GM12878 (cell line): ENCODE results near the gene WFDC12. TPM values are rescaled to one million over a fixed set of nuclear protein-coding genes. Genes with fewer than 3 reads are reported as not detected.

Experiments
- ATAC-seq: fragments of 200-7000 bp; cut with Tn5 transposase; 3 replicates; pipeline ENCODE4 v1.9.1; 2020; ENCODE audit warnings: mild to moderate bottlenecking, moderate library complexity
- BruUV-seq: library from RNA; stranded (reverse); fragments of 400-500 nt; replicated peaks from 2 replicates; lab custom pipeline; 2021; lab: Mats Ljungman, UMichigan
- CTCF ChIA-PET: fragments of 300-600 bp; sonication (Branson Sonifier 250); formaldehyde crosslinking; extraction: SDS; loops from one replicate; lab custom pipeline; 2021; ENCODE audit warnings: inconsistent platforms; lab: Yijun Ruan, JAX
- POLR2A ChIA-PET: fragments of 350-600 bp; formaldehyde crosslinking; extraction: SDS; loops from one replicate; lab custom pipeline; 2021; ENCODE audit warnings: inconsistent platforms; lab: Charles Lee
- RAD21 ChIA-PET: fragments of 300-600 bp; sonication (Branson Sonifier 250); formaldehyde crosslinking; loops from one replicate; lab custom pipeline; 2023; ENCODE audit warnings: antibody characterized with exemption; ENCODE audit not compliant: unreplicated experiment; lab: Charles Lee
- SMC1A ChIA-PET: fragments of 300-600 bp; sonication (Branson Sonifier 250); formaldehyde crosslinking; loops from one replicate; lab custom pipeline; 2023; ENCODE audit not compliant: unreplicated experiment, uncharacterized antibody; lab: Charles Lee
- DNase-seq: peaks from one replicate; pipeline ENCODE4 v3.0.0-alpha.2; 2011; ENCODE audit warnings: low read depth, low spot score
- FAIRE-seq: peaks from 3 replicates; lab custom pipeline; 2011; peaks lifted over from hg19 to GRCh38; lab: Jason Lieb, UNC
- H2AFZ ChIP-seq: 2 replicates; pipeline ENCODE4 v1.6.0; 2011; ENCODE audit warnings: low read depth, low read length, control low read depth; ENCODE audit not compliant: control insufficient read depth
- H3K27ac ChIP-seq: 2 replicates; pipeline ENCODE4 v1.5.1; 2011; ENCODE audit warnings: control low read depth; ENCODE audit not compliant: control insufficient read depth, insufficient read depth
- H3K27me3 ChIP-seq, 2 experiments: replicated peaks in 1 of 2; 2 replicates each; pipeline versions ENCODE4 v1.6.0 to v1.6.1; 2011; ENCODE audit warnings: low read length in 1 of 2; ENCODE audit not compliant: control insufficient read depth in 2 of 2, insufficient read depth in 2 of 2
- H3K36me3 ChIP-seq, 2 experiments: 2 replicates each; pipeline ENCODE4 v1.5.1; 2011; ENCODE audit warnings: low read length in 1 of 2; ENCODE audit not compliant: control insufficient read depth in 2 of 2, insufficient read depth in 2 of 2
- H3K4me1 ChIP-seq: 2 replicates; pipeline ENCODE4 v1.6.1; 2011; ENCODE audit warnings: mild to moderate bottlenecking, low read length, moderate library complexity, mixed read lengths; ENCODE audit not compliant: control insufficient read depth, insufficient read depth
- H3K4me2 ChIP-seq: 2 replicates; pipeline ENCODE4 v1.6.0; 2011; ENCODE audit warnings: control low read depth; ENCODE audit not compliant: control insufficient read depth, insufficient read depth
- H3K4me3 ChIP-seq: fragments of 200-600 bp; sonication (generic); 2 replicates; pipeline ENCODE4 v1.5.1; 2016
- H3K79me2 ChIP-seq: 2 replicates; pipeline ENCODE4 v1.6.0; 2011; ENCODE audit warnings: low read length; ENCODE audit not compliant: control insufficient read depth, insufficient read depth
- H3K9ac ChIP-seq: 2 replicates; pipeline ENCODE4 v1.8.0; 2011; ENCODE audit warnings: low read length, control low read depth, mixed read lengths; ENCODE audit not compliant: control insufficient read depth, insufficient read depth
- H3K9me3 ChIP-seq: replicated peaks from 3 replicates; pipeline ENCODE4 v1.5.1; 2011; ENCODE audit warnings: mild to moderate bottlenecking, low read length; ENCODE audit not compliant: control insufficient read depth, insufficient read depth
- H4K20me1 ChIP-seq: 2 replicates; pipeline ENCODE4 v1.6.0; 2011; ENCODE audit not compliant: control insufficient read depth, insufficient read depth
- CHD2 ChIP-seq: IDR thresholded peaks from 2 replicates; pipeline ENCODE4 v1.6.1; 2011; ENCODE audit warnings: low read depth, low read length, improper control_type of control experiment, borderline replicate concordance
- EZH2 ChIP-seq: IDR thresholded peaks from 2 replicates; pipeline ENCODE4 v1.6.1; 2012; ENCODE audit warnings: low read depth, mild to moderate bottlenecking, control low read depth, inconsistent platforms, low read length, borderline replicate concordance; ENCODE audit not compliant: control insufficient read depth
- GABPA ChIP-seq: IDR thresholded peaks from 2 replicates; pipeline ENCODE4 v1.6.1; 2014; ENCODE audit warnings: antibody characterized with exemption, low read depth, mild to moderate bottlenecking, inconsistent platforms
- HDAC6 ChIP-seq: fragments of 200-600 bp; sonication (generic); IDR thresholded peaks from one replicate; pipeline ENCODE4 v1.8.0; 2017; ENCODE audit warnings: antibody characterized with exemption; ENCODE audit not compliant: unreplicated experiment
- MEF2A ChIP-seq: IDR thresholded peaks from 2 replicates; pipeline ENCODE4 v1.6.1; 2011; ENCODE audit warnings: low read depth, mild to moderate bottlenecking, low read length, moderate library complexity; ENCODE audit not compliant: insufficient read depth
- NRF1 ChIP-seq: conservative IDR thresholded peaks from 2 replicates; pipeline ENCODE4 v1.6.1; 2011; ENCODE audit warnings: mild to moderate bottlenecking, low read depth, low read length, improper control_type of control experiment
- POLR2A ChIP-seq: IDR thresholded peaks from 2 replicates; pipeline ENCODE4 v1.6.1; 2011; ENCODE audit warnings: low read depth, mild to moderate bottlenecking, low read length
- POLR2AphosphoS2 ChIP-seq: IDR thresholded peaks from 2 replicates; pipeline ENCODE4 v1.6.1; 2011; ENCODE audit warnings: low read depth, mild to moderate bottlenecking, low read length, improper control_type of control experiment, moderate library complexity
- RUNX3 ChIP-seq: IDR thresholded peaks from 2 replicates; pipeline ENCODE4 v1.6.1; 2012; ENCODE audit warnings: low read length, inconsistent platforms
- WGBS: methylation state at CpG from one replicate; pipeline ENCODE4 v1.1.6; 2016; ENCODE audit warnings: low lambda C conversion rate; ENCODE audit not compliant: insufficient replicate concordance, insufficient coverage; ENCODE audit errors: missing lambda C conversion rate; 5-methylcytosine and 5-hydroxymethylcytosine counted together
- in situ Hi-C: fragments of 300-500 bp; cut with MboI; formaldehyde crosslinking; loops from 9 replicates; pipeline ENCODE4 v1.14.3; 2018; ENCODE audit warnings: mixed read lengths
- intact Hi-C: fragments of 100-400 bp; cut with micrococcal nuclease; formaldehyde crosslinking; loops from one replicate; pipeline ENCODE4 v1.14.2; 2022; ENCODE audit not compliant: unreplicated experiment
- polyA plus RNA-seq, 11 experiments: library from polyadenylated mRNA; depleted of rRNA in 4 of 11; unstranded in 6 of 11; stranded (reverse) in 5 of 11; fragments of >200 nt; fragmentation: Nextera tagmentation in 4 of 11; fragmentation: Illumina TruSeq in 1 of 11; extraction: Ambion mirVana in 4 of 11; extraction: Trizol in 1 of 11; gene quantifications; 1 replicate in 1 of 11; 2 replicates in 10 of 11; pipeline versions ENCODE4 v1.2.1 to v1.2.3, GENCODE V29; 2011 to 2016; ENCODE audit warnings: inconsistent platforms in 2 of 11, missing spikeins in 2 of 11, low read depth in 1 of 11
- total RNA-seq, 4 experiments: library from RNA; depleted of rRNA in 3 of 4; stranded (reverse); fragments of >200 nt in 3 of 4; fragmentation: Illumina TruSeq in 1 of 4; extraction: Trizol in 1 of 4; gene quantifications; 2 replicates each; pipeline versions ENCODE4 v1.2.1 to v1.2.3, GENCODE V29; 2013 to 2021
- TF ChIP-seq, protein P1 (sequence below): IDR thresholded peaks from 2 replicates; pipeline ENCODE4 v1.6.1; 2012; ENCODE audit warnings: improper control_type of control experiment, low read depth, low read length; ENCODE audit not compliant: insufficient replicate concordance
- TF ChIP-seq, protein P2 (sequence below): IDR thresholded peaks from 2 replicates; pipeline ENCODE4 v1.6.1; 2011; ENCODE audit warnings: low read depth, mild to moderate bottlenecking, low read length, moderate library complexity, borderline replicate concordance; ENCODE audit errors: extremely low read depth
- TF ChIP-seq, protein P3 (sequence below): fragments of 450-650 bp; IDR thresholded peaks from 2 replicates; pipeline ENCODE4 v1.6.1; 2017; ENCODE audit warnings: antibody characterized with exemption, mild to moderate bottlenecking, moderate library complexity
- TF ChIP-seq, protein P4 (sequence below): IDR thresholded peaks from 2 replicates; pipeline ENCODE4 v1.6.1; 2011; ENCODE audit warnings: borderline replicate concordance, low read depth, mild to moderate bottlenecking, moderate library complexity, mixed read lengths, low read length; ENCODE audit not compliant: insufficient read depth; ENCODE audit errors: extremely low read length

The WFDC12 gene
- total and polyA plus RNA-seq, 10 of the 15 experiments (the other 5 are each of a cell fraction or from before 2014, with no cell fraction given): not detected

DNA sequence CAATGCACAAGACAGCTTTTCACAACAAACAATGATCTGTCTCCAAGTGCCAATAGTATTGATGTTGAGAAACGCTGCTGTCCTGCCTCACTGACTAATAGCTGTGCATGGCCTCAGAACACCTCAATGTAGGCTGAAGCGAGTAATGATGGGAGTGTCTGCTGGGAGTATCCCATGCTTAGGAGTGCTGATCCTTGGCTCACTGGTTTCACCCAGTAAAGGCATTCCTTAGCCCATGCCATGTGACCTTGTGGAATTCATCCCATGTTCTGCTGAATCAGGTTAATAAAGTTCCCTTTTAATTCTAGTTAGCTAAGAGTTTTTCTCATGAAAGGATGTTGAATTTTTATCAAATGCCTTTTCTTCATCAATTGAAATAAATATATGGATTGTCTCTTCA is 3.8 kb upstream of the WFDC12 start:
- no peak for ATAC-seq
- POLR2A ChIA-PET: no interaction called here
- Histone ChIP-seq H3K9ac (no peak overlapping the region), H4K20me1 (no peaks in the 10 kb centered on the region), H3K27me3 (no peaks in the 10 kb centered on the region; a peak in 1 of 4 replicates), H3K4me1 (no peaks in the 10 kb centered on the region), H3K79me2 (no peaks in the 10 kb centered on the region), H3K4me3 (no peak overlapping the region), H3K4me2 (no peak overlapping the region), H3K9me3 (no peaks in the 10 kb centered on the region), H3K36me3 (no peaks in the 10 kb centered on the region), H2AFZ (no peak overlapping the region), H3K27ac (no peak overlapping the region)
- in situ Hi-C loops (no loop called here), intact Hi-C loops (no loop called here)
- BruUV-seq: no TSS peak
- DNase-seq: no peak
- no peak for FAIRE-seq
- CTCF ChIA-PET: no interaction called here
- WGBS: 39% methylated on average over 2 of the region's 2 CpGs
- SMC1A ChIA-PET: no interaction called here
- RAD21 ChIA-PET: no interaction called here
- TF ChIP-seq POLR2AphosphoS2 (no peak), NRF1 (no peak), MEF2A (no peak), CHD2 (no peak), POLR2A (no peak), EZH2 (no peak), HDAC6 (no peak), RUNX3 (no peak), GABPA (no peak)
- TF ChIP-seq, protein P1, sequence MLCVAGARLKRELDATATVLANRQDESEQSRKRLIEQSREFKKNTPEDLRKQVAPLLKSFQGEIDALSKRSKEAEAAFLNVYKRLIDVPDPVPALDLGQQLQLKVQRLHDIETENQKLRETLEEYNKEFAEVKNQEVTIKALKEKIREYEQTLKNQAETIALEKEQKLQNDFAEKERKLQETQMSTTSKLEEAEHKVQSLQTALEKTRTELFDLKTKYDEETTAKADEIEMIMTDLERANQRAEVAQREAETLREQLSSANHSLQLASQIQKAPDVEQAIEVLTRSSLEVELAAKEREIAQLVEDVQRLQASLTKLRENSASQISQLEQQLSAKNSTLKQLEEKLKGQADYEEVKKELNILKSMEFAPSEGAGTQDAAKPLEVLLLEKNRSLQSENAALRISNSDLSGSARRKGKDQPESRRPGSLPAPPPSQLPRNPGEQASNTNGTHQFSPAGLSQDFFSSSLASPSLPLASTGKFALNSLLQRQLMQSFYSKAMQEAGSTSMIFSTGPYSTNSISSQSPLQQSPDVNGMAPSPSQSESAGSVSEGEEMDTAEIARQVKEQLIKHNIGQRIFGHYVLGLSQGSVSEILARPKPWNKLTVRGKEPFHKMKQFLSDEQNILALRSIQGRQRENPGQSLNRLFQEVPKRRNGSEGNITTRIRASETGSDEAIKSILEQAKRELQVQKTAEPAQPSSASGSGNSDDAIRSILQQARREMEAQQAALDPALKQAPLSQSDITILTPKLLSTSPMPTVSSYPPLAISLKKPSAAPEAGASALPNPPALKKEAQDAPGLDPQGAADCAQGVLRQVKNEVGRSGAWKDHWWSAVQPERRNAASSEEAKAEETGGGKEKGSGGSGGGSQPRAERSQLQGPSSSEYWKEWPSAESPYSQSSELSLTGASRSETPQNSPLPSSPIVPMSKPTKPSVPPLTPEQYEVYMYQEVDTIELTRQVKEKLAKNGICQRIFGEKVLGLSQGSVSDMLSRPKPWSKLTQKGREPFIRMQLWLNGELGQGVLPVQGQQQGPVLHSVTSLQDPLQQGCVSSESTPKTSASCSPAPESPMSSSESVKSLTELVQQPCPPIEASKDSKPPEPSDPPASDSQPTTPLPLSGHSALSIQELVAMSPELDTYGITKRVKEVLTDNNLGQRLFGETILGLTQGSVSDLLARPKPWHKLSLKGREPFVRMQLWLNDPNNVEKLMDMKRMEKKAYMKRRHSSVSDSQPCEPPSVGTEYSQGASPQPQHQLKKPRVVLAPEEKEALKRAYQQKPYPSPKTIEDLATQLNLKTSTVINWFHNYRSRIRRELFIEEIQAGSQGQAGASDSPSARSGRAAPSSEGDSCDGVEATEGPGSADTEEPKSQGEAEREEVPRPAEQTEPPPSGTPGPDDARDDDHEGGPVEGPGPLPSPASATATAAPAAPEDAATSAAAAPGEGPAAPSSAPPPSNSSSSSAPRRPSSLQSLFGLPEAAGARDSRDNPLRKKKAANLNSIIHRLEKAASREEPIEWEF: no peak
- TF ChIP-seq, protein P2, sequence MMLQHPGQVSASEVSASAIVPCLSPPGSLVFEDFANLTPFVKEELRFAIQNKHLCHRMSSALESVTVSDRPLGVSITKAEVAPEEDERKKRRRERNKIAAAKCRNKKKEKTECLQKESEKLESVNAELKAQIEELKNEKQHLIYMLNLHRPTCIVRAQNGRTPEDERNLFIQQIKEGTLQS: no peak
- TF ChIP-seq, protein P3, sequence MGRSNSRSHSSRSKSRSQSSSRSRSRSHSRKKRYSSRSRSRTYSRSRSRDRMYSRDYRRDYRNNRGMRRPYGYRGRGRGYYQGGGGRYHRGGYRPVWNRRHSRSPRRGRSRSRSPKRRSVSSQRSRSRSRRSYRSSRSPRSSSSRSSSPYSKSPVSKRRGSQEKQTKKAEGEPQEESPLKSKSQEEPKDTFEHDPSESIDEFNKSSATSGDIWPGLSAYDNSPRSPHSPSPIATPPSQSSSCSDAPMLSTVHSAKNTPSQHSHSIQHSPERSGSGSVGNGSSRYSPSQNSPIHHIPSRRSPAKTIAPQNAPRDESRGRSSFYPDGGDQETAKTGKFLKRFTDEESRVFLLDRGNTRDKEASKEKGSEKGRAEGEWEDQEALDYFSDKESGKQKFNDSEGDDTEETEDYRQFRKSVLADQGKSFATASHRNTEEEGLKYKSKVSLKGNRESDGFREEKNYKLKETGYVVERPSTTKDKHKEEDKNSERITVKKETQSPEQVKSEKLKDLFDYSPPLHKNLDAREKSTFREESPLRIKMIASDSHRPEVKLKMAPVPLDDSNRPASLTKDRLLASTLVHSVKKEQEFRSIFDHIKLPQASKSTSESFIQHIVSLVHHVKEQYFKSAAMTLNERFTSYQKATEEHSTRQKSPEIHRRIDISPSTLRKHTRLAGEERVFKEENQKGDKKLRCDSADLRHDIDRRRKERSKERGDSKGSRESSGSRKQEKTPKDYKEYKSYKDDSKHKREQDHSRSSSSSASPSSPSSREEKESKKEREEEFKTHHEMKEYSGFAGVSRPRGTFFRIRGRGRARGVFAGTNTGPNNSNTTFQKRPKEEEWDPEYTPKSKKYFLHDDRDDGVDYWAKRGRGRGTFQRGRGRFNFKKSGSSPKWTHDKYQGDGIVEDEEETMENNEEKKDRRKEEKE: no peak
- TF ChIP-seq, protein P4, sequence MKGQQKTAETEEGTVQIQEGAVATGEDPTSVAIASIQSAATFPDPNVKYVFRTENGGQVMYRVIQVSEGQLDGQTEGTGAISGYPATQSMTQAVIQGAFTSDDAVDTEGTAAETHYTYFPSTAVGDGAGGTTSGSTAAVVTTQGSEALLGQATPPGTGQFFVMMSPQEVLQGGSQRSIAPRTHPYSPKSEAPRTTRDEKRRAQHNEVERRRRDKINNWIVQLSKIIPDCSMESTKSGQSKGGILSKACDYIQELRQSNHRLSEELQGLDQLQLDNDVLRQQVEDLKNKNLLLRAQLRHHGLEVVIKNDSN: no peak
